Kidney epithelial cell (primary cell): ENCODE results near the gene NABP2. TPM values are rescaled to one million over a fixed set of nuclear protein-coding genes. Genes with fewer than 3 reads are reported as not detected.
"Not testable (repeated sequence)": the region's sequence is repeated elsewhere in the genome, so short reads cannot be mapped to it uniquely, and the experiment has no call there.

ENCODE experiments used
- DNase-seq: peaks from one replicate; pipeline ENCODE4 v3.0.0-alpha.2; 2010; ENCODE audit warnings: low read depth
- H3K27me3 ChIP-seq: 2 replicates; pipeline ENCODE4 v1.6.0; 2011; ENCODE audit warnings: low read length; ENCODE audit not compliant: control insufficient read depth, insufficient read depth
- H3K36me3 ChIP-seq: 2 replicates; pipeline ENCODE4 v1.5.1; 2011; ENCODE audit warnings: low read length; ENCODE audit not compliant: control insufficient read depth, insufficient read depth
- H3K4me3 ChIP-seq: 2 replicates; pipeline ENCODE4 v1.5.1; 2011; ENCODE audit warnings: low read depth, mild to moderate bottlenecking, control low read depth, low read length
- CTCF ChIP-seq: IDR thresholded peaks from 2 replicates; pipeline ENCODE4 v1.5.1; 2011; ENCODE audit warnings: mild to moderate bottlenecking, moderate library complexity, low read length, control low read depth, inconsistent platforms; ENCODE audit not compliant: insufficient read depth, poor library complexity, severe bottlenecking
- total RNA-seq: library from RNA; depleted of rRNA; stranded (reverse); fragments of >200 nt; gene quantifications from 2 replicates; pipeline ENCODE4 v1.2.3, GENCODE V29; 2015

NABP2 gene
- total RNA-seq, 1 donor from 2014 or later: 47.6 TPM

- Histone ChIP-seq H3K36me3 (no peaks in the 10 kb centered on the region), H3K4me3 (peak within 1 kb of the TSS; percentile 79), H3K27me3 (no peaks in the 10 kb centered on the region)
- no peak for DNase-seq
- TF ChIP-seq CTCF: peak; percentile 58
These were observed 34.8 kb upstream of the NABP2 start, which contains the start of gene SMARCC2 for GRCh38 chr12:56189099-56189917. Gene SMARCC2, minus strand, starts transcription at chr12:56189483. Its CDS starts 22 bp downstream, at chr12:56189461.

DNA sequence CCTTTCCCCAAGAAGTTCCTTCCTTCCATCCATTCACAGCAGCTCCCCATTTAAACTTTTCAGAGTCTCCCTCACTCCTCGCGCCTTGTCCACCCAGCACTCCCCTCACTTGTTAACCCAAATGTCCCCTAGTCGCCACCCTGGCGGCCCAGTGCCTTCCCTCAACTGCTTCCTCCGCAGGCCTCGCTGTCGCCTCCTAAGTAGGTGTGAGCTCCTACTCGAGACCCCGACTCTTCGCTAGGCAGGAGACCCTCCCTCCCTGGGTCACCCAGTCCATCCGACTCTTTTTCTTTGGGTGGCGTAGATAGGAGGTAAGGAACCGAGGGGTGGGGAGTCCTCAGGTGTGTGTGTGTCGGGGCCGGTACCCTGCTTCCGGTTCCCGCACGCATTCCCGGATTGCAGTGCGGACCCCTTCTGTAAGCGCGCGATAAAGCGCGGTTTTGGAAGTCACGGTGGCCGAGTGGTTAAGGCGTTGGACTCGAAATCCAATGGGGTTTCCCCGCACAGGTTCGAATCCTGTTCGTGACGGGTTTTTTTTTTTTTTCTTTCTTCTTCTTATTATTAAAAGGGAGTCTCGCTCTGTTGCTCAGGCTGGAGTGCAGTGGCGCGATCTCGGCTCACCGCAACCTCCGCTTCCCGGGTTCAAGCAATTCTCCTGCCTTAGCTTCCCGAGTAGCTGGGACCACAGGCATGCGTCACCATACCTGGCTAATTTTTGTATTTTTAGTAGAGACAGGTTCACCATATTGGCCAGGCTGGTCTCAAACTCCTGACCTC, 34.0 kb upstream of the NABP2 start:
- Histone ChIP-seq H3K4me3 (peak overlapping the region; percentile 77), H3K36me3 (no peaks in the 10 kb centered on the region), H3K27me3 (no peaks in the 10 kb centered on the region)
- TF ChIP-seq CTCF: no peak
- no peak for DNase-seq

- no peaks in the 10 kb centered on the region for H3K27me3 ChIP-seq
- no peak for DNase-seq
- TF ChIP-seq CTCF: no peak
- no peaks in the 10 kb centered on the region for H3K36me3 ChIP-seq
- H3K4me3 ChIP-seq: peak overlapping the region; percentile 77
These were observed 33.4 kb upstream of the NABP2 start for GRCh38 chr12:56190695-56191155.

- Histone ChIP-seq H3K36me3 (no peaks in the 10 kb centered on the region), H3K4me3 (no peak overlapping the region), H3K27me3 (no peaks in the 10 kb centered on the region)
- DNase-seq: no peak
- no peak for TF ChIP-seq CTCF
These were observed 31.6 kb upstream of the NABP2 start for GRCh38 chr12:56192582-56192981.

DNA sequence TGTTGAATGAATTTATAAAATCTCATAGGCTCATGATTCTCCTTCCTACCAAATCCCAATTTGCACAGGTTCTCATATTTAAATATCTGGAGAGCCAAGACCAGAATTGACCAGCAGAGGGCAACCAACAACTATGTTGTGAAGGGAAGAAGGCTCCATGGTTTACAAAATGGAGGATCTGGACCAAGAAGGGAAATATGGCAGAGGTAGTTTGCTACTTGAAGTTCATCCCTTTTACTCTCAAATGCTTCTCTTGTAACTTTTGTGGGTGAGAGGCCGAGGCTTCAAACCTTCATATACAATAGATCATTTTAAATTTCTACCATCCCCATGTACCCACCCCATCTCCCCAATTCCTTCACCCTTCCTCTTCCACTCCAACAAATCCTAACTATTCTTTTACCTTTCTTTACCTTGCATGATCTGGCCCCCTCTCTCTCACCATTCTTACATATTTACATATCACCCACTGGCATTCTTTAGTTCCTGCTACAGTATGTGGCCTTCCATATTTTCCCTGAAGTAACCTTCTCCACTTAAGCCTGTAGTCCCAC, 31.0 kb upstream of the NABP2 start:
- peak; percentile 81 for TF ChIP-seq CTCF
- no peak for DNase-seq
- Histone ChIP-seq H3K4me3 (no peak overlapping the region), H3K27me3 (no peaks in the 10 kb centered on the region), H3K36me3 (no peaks in the 10 kb centered on the region)

- DNase-seq: peak; percentile 19
- not testable (repeated sequence) for H3K36me3 ChIP-seq, H3K27me3 ChIP-seq, H3K4me3 ChIP-seq
These were observed 27.2 kb upstream of the NABP2 start for GRCh38 chr12:56196818-56197550.
